Measurements from ENCODE around the gene CYP3A5. TPM values are rescaled to one million over a fixed set of nuclear protein-coding genes. Genes with fewer than 3 reads are reported as not detected.
"Not testable (repeated sequence)": the region's sequence is repeated elsewhere in the genome, so short reads cannot be mapped to it uniquely, and the experiment has no call there.

CYP3A5 gene
- 25.8 TPM for total RNA-seq (ENCODE audit: insufficient read depth, low replicate concordance)

DNA sequence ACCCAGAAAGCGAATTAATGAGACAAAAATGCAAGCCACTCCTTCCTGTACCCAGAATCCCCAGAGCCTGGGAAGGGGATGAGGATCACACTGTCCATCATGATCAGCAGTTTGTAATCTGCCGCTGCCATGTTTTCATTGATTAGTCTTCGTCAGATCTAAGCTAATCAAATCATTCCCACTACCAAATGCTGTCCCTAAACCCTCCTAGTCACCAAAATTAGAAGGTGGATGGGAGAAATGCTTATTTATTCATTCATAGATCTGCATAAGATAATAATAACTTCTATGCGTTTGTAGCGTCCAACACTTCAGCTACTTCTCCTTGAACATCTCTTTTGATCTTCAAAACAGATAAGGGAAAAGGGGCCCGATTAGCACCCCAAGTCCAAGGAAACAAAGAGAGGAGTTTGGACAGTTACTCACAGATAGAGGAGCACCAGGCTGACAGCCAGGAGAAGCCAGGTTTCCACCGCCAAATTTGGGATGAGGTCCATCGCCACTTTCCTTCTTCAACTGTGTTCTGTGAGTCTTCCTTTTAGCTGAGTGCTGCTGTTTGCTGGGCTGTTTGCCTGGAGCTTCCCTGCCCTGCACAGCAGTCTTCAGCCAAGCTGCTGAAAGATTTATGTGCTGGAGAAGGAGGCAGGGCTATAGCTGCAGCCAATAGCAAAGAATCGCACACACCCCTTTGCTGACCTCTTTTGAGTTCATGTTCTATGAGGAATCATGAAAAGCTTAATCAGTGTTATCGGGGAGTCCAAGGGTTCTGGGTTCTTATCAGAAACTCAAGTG lies at the start of gene CYP3A5:
CYP3A5 (minus strand) TSS at position 597 of the 792 bp plus-strand sequence; CDS start at position 497, 100 bp downstream.
- peak; percentile 60 for DNase-seq (ENCODE audit: low spot score)

DNA sequence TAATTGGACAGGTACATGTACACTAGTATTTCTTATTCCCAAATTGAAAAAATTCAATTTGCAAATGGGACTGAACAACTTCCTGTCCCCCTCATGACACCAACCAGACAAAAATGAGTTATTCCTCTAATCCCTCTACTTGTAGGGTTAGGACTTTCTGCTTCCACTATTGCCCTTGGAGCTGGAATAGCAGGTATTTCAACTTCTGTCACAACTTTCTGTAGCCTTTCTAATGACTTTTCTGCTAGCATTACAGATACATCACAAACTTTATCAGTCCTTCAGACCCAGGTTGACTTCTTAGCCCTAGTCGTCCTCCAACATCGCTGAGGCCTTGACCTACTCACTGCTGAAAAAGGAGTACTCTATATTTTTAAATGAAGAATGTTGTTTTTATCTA lies 48.8 kb upstream of the CYP3A5 start:
- peak; percentile 48 for DNase-seq (ENCODE audit: low spot score)

GRCh38 chr7:99723201-99723600 lies 43.4 kb upstream of the CYP3A5 start:
- not testable (repeated sequence) for DNase-seq (ENCODE audit: low spot score)

GRCh38 chr7:99720800-99721595 lies 41.2 kb upstream of the CYP3A5 start:
- DNase-seq (ENCODE audit: low spot score), result no peak

DNA sequence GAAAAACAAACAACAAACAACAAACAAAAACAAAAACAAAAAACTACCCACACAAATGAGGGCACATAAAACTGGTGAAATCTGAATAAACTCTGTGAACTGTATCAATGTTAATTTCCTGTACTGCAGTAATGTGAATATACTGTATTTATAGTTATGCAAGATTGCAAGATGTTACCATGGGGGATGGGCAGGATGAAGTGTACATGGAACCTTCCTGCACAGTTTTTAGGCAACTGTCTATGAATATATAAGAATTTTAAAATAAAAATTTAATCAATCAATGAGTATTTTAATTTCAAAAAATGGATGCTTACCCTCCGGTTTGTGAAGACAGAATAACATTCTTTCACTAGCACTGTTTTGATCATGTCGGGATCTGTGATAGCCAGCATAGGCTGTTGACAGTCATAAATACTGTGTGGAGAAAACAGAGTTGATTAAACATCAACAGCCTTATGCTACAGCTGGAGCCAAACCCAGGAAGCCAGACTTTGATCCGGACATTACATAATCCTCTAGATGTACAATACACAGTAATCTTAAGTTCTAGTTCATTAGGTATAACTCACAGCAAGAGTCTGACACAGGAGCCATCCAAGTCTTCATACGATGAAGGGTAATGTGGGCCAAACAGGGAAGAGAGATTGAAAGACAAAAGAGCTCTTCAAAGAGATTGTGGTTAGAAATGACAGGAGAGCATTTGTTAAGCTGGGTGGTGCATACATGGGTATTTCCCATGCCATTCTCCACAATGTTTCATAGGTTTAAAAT lies 40.4 kb upstream of the CYP3A5 start:
- DNase-seq (ENCODE audit: low spot score), result no peak

DNA sequence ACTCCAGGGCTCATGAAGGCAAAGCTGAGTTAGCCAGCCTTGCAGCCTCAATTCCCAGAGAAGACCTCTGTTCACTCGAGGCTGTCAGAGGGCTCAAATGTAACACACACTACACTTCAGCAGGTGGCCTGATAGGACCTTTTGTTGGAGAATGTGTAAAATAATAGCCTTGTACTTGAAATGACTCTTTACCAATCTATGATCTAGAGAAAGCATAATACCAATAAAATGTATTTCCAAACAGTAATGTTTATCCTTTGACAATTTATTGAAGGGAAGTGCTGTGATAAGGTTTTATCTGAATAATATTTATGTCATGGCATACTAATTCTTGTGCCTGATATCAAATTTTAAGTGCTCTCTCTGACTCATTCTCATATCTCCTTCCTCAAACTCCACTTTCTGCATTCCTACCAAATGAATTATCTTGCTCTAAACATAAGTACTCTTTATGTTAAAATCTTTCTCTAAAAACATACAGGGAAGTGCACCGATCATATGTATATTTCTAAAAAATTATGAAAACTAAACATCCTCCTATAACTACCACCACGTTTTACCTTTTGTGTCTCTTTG lies 34.3 kb upstream of the CYP3A5 start:
- DNase-seq (ENCODE audit: low spot score), result no peak

DNA sequence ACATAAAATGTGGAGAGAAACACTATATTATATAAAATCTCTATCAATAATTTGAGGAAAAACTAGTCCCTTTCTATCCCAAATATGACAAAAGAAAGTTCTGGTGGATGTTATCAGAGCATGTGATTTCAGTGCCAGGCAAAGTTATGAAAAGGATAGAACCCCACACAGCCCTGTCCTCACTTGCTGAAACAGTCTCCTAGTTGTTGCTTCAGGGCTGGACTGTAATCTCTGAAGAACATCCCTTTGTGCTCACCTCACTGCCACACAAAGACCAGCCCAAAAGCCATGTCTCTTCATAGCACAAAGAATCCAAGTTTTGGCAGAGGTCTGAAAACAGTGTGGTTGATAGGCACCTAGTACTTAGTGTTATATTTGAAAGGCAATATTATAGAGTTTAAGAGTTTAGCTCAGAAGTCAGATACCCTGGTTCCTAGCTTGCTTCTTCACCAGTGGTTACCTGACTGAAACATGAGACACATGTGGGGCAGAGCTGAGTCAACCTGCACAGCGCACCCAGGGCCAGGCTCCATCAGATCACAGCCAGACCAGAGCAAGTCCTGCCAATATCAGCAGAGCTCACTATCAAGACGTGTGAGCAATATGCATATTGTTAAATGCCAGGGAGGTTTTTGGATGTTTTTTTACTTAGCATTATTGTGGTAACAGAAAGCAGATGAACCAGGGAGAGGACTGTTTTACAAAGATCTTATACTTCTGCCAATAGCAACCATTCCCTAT lies 30.2 kb upstream of the CYP3A5 start:
- DNase-seq (ENCODE audit: low spot score), result no peak

DNA sequence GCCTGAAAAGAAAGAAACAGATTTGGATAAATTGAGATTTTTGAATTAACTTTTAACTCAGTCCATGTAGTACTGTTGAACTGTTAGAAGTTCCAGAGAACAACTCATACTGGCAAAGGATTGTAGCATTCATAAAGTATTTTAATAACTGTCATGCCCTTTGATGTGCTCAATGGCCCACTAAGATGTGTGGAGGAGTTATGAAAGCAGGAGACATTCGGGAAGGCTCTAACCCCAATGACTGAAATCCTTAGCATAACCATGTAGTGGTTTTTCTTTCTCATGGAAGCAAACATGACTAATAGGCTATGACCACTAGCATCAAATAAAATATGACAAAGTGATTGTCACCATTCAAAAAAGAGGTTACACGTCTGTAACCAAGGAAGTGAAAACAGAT lies 29.5 kb upstream of the CYP3A5 start:
- DNase-seq (ENCODE audit: low spot score), result no peak

DNA sequence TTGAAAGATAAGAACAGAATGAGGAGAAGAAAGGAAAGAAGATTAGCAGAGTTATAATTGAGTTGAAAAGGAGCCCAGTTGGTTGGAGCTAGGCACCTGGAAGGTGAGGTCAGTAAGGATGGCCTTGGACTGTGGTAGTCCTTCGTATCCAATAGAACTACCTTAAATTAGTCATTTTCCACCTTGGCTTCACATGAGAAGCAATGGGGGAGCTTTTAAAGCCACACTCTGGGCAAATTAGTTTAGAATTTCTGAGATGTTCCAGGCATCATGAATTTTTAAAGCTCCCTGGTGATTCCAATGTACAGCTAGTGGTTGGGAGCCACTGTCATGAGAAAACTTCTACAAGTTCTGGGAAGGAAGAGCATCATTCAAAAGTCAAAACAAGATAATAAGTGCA lies 27.3 kb upstream of the CYP3A5 start:
- DNase-seq (ENCODE audit: low spot score), result no peak

GRCh38 chr7:99699946-99700345 lies 20.1 kb upstream of the CYP3A5 start:
- no peak for DNase-seq (ENCODE audit: low spot score)

- not testable (repeated sequence) for DNase-seq (ENCODE audit: low spot score)
These were observed 19.3 kb upstream of the CYP3A5 start for GRCh38 chr7:99698867-99699730.

DNA sequence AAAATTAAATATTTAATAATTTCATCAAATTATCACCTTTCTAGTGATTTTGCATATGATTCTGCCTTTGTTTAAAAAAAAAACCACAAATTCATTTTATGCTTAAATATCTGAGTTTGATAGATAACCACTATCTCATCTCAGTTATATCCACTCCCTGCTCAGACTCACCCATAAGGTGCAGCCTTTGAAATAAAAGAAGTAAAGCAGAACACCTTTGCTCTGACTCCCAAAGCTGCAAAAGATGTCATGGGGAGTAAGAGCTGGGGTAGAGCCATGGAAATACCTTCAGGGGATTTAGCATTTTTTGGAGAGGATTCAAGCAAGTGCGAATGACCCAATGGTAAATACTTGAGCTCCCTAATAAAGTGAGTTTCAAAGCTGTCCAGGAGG lies 15.1 kb upstream of the CYP3A5 start:
- DNase-seq (ENCODE audit: low spot score), result no peak

GRCh38 chr7:99694201-99694911 lies 14.6 kb upstream of the CYP3A5 start:
- DNase-seq (ENCODE audit: low spot score), result no peak

GRCh38 chr7:99693427-99694200 lies 13.8 kb upstream of the CYP3A5 start:
- DNase-seq (ENCODE audit: low spot score), result peak; percentile 42

GRCh38 chr7:99693100-99693426 lies 13.3 kb upstream of the CYP3A5 start:
- DNase-seq (ENCODE audit: low spot score), result no peak

GRCh38 chr7:99692563-99692962 lies 12.8 kb upstream of the CYP3A5 start:
- not testable (repeated sequence) for DNase-seq (ENCODE audit: low spot score)

DNA sequence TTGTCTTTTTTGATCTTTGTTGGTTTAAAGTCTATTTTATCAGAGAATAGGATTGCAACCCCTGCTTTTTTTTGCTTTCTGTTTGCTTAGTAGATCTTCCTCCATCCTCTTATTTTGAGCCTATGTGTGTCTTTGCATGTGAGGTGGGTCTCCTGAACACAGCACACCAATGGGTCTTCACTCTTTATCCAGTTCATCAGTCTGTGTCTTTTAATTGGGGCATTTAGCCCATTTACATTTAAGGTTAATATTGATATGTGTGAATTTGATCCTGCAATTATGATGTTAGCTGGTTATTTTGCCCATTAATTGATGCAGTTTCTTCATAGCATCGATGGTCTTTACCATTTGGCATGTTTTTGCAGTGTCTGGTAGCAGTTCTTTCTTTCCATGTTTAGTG lies 11.9 kb upstream of the CYP3A5 start:
- DNase-seq (ENCODE audit: low spot score), result not testable (repeated sequence)

DNA sequence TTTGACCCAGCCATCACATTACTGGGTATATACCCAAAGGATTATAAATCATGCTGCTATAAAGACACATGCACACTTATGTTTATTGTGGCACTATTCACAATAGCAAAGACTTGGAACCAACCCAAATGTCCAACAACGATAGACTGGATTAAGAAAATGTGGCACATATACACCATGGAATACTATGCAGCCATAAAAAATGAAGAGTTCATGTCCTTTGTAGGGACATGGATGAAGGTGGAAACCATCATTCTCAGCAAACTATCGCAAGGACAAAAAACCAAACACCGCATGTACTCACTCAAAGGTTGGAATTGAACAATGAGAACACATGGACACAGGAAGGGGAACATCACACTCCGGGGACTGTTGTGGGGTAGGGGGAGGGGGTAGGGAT lies 11.1 kb upstream of the CYP3A5 start:
- DNase-seq (ENCODE audit: low spot score), result not testable (repeated sequence)
